GM21528 (cell line): ENCODE measurements around the gene SAMM50.

ENCODE experiments used
- ATAC-seq: cut with Tn5 transposase; IDR thresholded peaks from one replicate; pipeline ENCODE4 v1.9.1; 2021; ENCODE audit warnings: mild to moderate bottlenecking, moderate library complexity; ENCODE audit not compliant: unreplicated experiment, low FRiP score

The SAMM50 gene

DNA sequence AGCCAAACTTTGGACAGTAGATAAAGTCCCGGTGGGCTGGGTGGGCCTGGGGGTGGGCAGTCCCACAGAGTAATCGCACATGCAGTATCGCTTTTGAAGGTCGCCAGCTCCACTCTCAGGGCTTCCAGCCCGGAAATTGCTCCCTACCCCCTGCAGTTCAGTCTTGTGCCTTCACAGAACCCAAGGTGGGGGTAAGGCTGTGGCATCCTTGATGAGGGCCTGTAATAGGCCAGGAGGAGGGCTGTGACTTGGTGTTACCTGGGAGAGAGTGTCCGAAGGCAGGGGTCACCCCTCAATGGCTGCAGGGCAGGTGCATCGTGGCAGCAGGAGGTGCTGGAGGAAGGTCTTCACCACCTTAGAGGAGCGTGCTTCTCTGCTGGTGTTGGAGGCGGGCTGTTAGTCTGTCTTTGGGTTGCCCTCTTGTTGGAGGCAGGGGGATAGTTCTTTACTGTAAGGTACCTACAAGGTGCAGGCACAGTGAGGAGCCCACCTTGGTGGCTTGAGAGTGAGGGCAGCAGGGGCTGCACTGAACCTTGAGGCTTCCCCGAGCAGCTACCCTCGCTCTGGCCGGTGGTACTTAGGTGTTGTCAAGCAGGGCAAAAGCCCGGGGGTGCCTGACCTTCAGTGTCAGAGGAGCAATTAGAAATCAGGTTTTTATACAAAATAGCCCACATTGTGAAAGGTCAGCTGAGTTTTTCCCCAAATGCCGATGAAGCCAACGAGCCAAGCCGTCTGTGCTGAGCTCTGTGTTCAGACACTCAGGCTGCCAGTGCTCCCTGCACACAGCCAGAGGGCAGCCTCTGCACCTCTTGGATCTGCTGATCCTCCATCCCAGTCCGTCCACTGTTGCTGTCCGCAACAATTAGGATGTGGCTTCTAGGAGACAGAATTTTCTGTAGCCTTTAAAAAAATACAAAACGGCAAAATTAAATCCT, 21.9 kb downstream of the SAMM50 start:
- no peak for ATAC-seq

GRCh38 chr22:43978558-43978957, 23.3 kb downstream of the SAMM50 start:
- ATAC-seq = no peak

- ATAC-seq = no peak
Measured at GRCh38 chr22:43980579-43980978, 25.3 kb downstream of the SAMM50 start.

DNA sequence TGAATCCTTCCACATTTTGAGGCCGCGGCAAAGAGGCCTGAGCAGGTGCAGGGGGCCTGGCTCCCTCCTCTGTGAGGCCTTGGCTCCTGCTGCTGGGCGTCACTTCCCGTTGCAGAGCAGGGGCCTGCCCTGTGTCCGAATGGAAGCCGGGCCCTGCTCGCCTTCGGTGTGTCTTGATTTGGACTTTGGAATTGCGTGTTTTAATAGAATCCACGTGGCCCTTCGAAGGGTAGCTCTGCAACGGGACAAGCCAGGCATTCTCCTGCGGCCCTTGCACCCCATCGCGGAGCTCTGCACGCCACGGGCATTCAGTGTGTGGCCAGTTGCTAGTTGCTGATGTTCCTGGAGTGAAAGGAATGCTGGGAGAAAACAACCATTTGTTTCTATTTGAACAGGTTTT, 25.8 kb downstream of the SAMM50 start:
- no peak for ATAC-seq

DNA sequence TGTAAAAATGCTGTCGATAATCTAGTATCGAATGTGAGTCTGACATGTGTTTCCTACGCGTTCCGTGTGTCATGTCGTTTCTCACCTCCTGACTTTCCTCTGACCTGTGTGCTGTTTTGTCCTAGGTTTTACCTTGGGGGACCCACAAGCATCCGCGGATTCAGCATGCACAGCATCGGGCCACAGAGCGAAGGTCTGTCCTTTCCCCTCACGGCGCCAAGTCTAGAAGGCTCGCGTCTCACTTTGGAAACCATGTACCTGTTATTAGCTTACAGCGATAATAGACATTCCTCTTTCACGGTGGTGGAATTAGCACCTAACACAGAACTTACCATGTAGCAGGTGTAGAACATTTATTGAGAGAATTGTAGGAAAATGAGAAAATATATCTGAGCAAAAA, 28.6 kb downstream of the SAMM50 start:
- no peak for ATAC-seq

- no peak for ATAC-seq
Measured at GRCh38 chr22:43985532-43985931, 30.3 kb downstream of the SAMM50 start.

- no peak for ATAC-seq
Measured at GRCh38 chr22:43988116-43988820, 33.0 kb downstream of the SAMM50 start.

DNA sequence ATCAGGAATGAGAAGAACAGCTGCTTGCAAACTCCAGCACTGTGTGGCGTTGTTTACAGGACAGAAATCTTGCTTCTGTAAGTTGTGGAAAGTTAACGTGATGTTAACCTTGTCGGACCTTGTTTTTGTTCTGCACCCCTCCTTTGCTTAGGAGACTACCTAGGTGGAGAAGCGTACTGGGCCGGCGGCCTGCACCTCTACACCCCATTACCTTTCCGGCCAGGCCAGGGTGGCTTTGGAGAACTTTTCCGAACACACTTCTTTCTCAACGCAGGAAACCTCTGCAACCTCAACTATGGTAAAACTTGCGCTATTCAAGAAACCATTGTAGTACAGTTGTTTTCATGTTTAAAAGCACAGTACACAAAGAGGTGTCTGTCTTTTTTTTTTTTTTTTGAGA, 33.7 kb downstream of the SAMM50 start:
- no peak for ATAC-seq

- no peak for ATAC-seq
Measured at GRCh38 chr22:43990044-43990443, 34.8 kb downstream of the SAMM50 start.

GRCh38 chr22:43991316-43992020, 36.2 kb downstream of the SAMM50 start:
- ATAC-seq = no peak

- no peak for ATAC-seq
Measured at GRCh38 chr22:43992331-43992821, 37.1 kb downstream of the SAMM50 start.

DNA sequence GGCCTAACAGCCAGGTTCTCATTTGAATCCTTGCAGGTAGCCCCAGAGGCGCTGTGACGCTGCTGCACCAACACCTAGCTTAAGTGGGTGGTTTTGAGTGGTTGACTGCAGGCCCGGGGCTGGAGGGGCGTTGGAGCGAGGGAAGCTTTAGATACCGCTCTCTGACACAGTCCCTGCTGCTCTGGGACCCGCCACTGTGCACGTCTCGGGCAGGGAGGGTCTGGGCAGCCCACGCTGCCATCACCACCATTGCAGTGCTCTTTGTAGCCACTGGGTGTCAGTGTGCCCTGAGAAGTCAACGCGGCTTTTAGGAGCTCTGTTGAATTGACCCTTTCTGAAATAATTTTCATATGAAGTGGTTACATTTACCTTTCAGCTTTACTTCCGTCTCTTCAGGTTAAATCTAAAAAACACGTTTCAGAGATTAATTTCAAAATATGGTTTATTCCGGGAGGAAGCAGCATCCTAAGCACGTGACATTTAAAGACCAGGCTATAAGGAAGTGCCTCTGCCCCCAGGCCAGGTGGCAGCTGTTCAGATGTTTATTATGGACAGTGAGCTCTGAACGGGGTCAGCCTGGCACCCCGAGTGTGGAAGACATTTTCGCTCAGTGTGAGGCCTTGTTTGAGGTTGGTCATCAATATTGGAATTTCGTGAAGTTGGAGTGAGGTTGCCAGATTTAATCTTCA, 38.0 kb downstream of the SAMM50 start:
- ATAC-seq = no peak

GRCh38 chr22:43994006-43994405, 38.8 kb downstream of the SAMM50 start:
- ATAC-seq = no peak

- no peak for ATAC-seq
Measured at GRCh38 chr22:43994416-43994815, 39.2 kb downstream of the SAMM50 start.

DNA sequence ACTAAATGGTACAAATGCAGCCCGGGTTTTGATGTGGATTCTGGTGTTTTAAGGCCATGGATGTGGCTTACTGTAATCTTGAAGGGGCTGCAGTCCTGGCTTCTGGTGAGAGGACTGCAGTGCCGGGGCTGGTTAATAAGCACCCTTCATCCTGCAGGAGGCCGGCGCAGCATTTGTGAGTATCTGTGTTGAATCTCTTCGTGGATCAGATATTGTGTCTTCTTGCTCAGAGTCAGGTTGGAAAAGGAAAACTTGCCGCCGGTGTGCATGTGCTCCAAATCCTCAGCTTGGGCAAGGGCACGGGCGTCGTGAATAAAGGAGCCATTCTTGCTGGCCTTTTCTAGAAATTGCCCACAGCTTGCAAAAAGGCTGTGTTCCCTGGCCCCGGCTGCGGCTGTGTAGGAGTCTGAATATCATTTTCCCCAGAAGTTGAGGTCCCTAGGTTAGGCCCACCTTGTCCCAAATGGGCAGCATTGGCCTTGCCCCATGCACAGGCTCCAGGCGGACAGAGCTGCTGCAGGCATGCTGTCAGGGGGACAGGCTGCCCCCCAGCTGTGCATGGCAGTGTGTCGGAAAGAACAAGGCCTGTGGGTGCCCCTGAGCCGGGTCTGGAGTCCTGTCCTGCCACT, 39.9 kb downstream of the SAMM50 start:
- no peak for ATAC-seq

DNA sequence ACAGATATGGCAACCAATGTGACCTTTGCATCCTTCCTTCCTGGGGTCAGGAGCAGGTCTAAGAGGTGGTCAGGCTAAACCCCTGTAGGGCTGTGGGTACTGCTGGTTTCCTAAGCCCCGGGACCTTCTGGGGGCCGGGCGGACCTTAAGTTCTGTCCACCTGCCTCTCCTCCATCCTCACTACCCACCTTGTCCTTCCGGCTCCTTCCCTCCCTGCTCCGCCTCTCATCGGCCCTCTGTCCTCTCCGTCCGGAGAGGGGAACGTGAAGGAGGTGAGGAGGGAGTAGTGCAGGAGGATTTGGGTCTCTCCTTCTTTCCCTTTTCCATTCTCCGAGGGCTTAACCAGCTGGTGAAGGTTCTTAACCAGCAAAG, 40.5 kb downstream of the SAMM50 start:
- peak; percentile 6 for ATAC-seq

DNA sequence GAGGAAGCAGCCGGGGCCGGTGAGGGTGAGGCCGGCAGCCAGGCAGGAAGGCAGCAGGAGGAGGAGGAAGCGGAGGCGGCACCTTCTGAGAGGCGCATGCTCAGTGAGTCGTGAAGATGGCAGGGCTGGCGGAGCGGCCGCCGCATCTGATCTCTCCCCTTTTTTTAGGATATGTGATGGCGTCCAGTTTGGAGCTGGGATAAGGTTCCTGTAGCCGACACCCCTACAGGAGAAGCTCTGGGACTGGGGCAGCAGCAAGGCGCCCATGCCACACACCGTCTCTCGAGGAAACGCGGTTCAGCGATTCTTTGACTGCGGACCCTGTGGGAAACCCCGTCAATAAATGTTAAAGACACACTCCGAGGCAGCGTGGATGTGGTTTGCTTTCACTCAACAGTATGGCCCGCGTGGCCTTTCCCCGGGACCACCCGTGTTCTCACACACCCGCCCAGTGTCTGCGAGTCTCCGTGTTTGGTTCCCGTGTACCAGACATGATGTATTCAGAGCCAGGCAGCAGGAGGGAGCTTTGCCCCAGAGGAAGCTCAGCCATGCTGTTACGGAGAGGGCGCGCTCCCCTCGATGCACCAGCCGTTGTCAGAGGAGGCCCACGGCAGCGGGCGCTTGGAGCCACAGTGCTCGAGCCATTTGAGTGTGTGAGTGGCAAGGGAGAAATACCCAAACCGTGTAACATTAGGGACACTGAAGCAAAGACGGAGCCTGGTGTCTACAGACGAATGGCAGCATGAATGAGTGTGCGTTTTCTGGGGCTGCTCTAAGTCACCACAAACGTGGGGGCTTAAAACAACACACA, 41.1 kb downstream of the SAMM50 start:
- ATAC-seq = peak; percentile 55

DNA sequence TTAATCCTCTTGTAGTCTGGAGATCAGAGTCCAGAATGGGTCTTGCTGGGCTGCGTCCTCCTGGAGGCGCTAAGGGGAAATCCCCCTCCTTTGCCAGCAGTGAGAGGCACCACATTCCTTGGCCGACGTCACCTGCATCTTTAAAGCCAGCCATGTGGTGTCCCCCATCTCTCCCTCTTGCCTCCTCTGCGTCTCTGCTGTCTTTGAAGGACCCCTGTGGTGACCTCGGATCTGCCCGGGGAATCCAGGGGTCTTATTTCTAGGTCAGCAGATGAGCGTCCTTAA, 41.7 kb downstream of the SAMM50 start:
- no peak for ATAC-seq

DNA sequence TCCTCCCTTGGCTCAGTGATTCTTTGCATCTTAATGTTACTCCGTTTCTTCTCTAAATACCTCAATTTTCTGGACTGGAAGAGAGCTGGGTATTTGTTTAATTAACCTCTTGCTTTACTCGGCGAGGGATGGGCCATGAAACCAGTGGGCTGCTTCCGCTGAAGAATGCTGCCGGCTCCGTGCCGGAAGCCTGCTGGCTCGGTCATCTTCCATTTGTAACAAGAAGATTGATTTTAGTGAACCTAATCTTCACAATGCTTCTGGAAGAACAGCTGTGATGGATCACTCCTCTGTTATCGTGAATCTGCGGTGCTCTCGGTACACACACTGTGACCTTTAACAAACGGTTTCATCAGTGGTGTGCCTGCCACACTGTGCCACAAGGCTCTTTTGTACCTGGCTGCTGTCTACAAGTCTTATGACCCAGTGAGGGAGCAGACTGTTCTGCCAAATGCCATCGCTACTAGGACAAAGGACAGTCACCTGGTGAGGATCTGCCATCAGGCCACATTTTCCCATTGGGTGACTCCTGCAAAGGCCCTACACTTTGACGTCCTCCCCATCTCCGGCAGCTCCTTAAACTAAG, 43.5 kb downstream of the SAMM50 start:
- ATAC-seq = no peak
